H1 (cell line): ENCODE data around the gene DLGAP5. TPM values are rescaled to one million over a fixed set of nuclear protein-coding genes. Genes with fewer than 3 reads are reported as not detected.

Experiments
- CTCF ChIA-PET: fragments of 300-600 bp; sonication (Branson Sonifier 250); formaldehyde crosslinking; loops from one replicate; lab custom pipeline; 2021; ENCODE audit not compliant: partially characterized antibody; lab: Charles Lee
- POLR2A ChIA-PET: fragments of 300-600 bp; sonication (Branson Sonifier 250); formaldehyde crosslinking; loops from one replicate; lab custom pipeline; 2021; ENCODE audit warnings: inconsistent platforms; ENCODE audit not compliant: partially characterized antibody; lab: Charles Lee
- DNase-seq, 2 experiments: peaks; one replicate each; pipeline versions ENCODE4 v3.0.0 to v3.0.0-alpha.2; 2010 to 2022; ENCODE audit warnings: low spot score in 2 of 2, low read depth in 1 of 2, mixed read lengths in 1 of 2
- FAIRE-seq: peaks from 2 replicates; lab custom pipeline; 2011; peaks lifted over from hg19 to GRCh38; lab: Jason Lieb, UNC
- H2AFZ ChIP-seq: 2 replicates; pipeline ENCODE4 v1.8.1; 2012; ENCODE audit warnings: low read length, inconsistent platforms
- H2AK5ac ChIP-seq: 2 replicates; pipeline ENCODE4 v1.6.1; 2013; ENCODE audit warnings: low read depth, low read length
- H2BK120ac ChIP-seq: replicated peaks from 2 replicates; pipeline ENCODE3; 2013; ENCODE audit warnings: low read depth, low read length, inconsistent platforms
- H2BK12ac ChIP-seq: 2 replicates; pipeline ENCODE4 v1.6.1; 2013; ENCODE audit warnings: low read depth, low read length
- H2BK15ac ChIP-seq: 2 replicates; pipeline ENCODE4 v1.6.1; 2013; ENCODE audit warnings: low read length
- H2BK20ac ChIP-seq: 2 replicates; pipeline ENCODE4 v1.6.1; 2013; ENCODE audit warnings: low read length
- H2BK5ac ChIP-seq: 2 replicates; pipeline ENCODE4 v1.6.1; 2013; ENCODE audit warnings: low read depth, low read length
- H3K14ac ChIP-seq: 2 replicates; pipeline ENCODE4 v1.6.1; 2013; ENCODE audit warnings: inconsistent platforms; ENCODE audit not compliant: insufficient read length
- H3K18ac ChIP-seq: 2 replicates; pipeline ENCODE4 v1.6.1; 2013; ENCODE audit warnings: low read length; ENCODE audit errors: extremely low read depth
- H3K23ac ChIP-seq: 2 replicates; pipeline ENCODE4 v1.6.1; 2013; ENCODE audit warnings: inconsistent platforms; ENCODE audit not compliant: insufficient read length
- H3K23me2 ChIP-seq: 2 replicates; pipeline ENCODE4 v1.6.1; 2013; ENCODE audit warnings: low read depth, low read length
- H3K27ac ChIP-seq: 2 replicates; pipeline ENCODE4 v1.6.1; 2011; ENCODE audit warnings: low read depth, low read length, inconsistent platforms
- H3K27me3 ChIP-seq, 4 experiments: replicated peaks in 1 of 4; 1 replicate in 1 of 4; 2 replicates in 3 of 4; pipeline versions ENCODE4 v1.6.1 to v1.8.1; 2011 to 2013; ENCODE audit warnings: low read length in 3 of 4, mild to moderate bottlenecking in 3 of 4, inconsistent platforms in 2 of 4, mixed read lengths in 2 of 4, moderate library complexity in 1 of 4; ENCODE audit not compliant: control insufficient read depth in 3 of 4, insufficient read depth in 3 of 4; ENCODE audit errors: extremely low read depth in 1 of 4
- H3K36me3 ChIP-seq, 4 experiments: 2 replicates each; pipeline versions ENCODE4 v1.6.1 to v1.8.1; 2011 to 2013; ENCODE audit warnings: mild to moderate bottlenecking in 4 of 4, low read length in 3 of 4, moderate library complexity in 2 of 4, control low read depth in 1 of 4, inconsistent platforms in 1 of 4; ENCODE audit not compliant: insufficient read depth in 4 of 4, control insufficient read depth in 2 of 4
- H3K4ac ChIP-seq: replicated peaks from 2 replicates; pipeline ENCODE3; 2013; ENCODE audit warnings: low read length, low read depth, mixed read lengths, inconsistent platforms; ENCODE audit not compliant: insufficient read length
- H3K4me1 ChIP-seq, 4 experiments: replicated peaks in 1 of 4; 1 replicate in 1 of 4; 2 replicates in 3 of 4; pipeline versions ENCODE4 v1.6.1 to v1.8.1; 2011 to 2013; ENCODE audit warnings: low read length in 3 of 4, inconsistent platforms in 2 of 4, mixed read lengths in 1 of 4; ENCODE audit not compliant: insufficient read depth in 4 of 4, control insufficient read depth in 3 of 4
- H3K4me2 ChIP-seq, 2 experiments: 2 replicates each; pipeline versions ENCODE4 v1.6.1 to v1.8.1; 2011 to 2013; ENCODE audit warnings: low read depth in 2 of 2, low read length in 2 of 2, control low read depth in 1 of 2, inconsistent platforms in 1 of 2, mild to moderate bottlenecking in 1 of 2; ENCODE audit not compliant: insufficient read depth in 1 of 2
- H3K4me3 ChIP-seq, 4 experiments: fragments of 200-600, 300-600 bp in 1 of 4; sonication (generic), shearing (Covaris generic), sonication (Bioruptor Twin) in 1 of 4; 2 replicates each; pipeline versions ENCODE4 v1.5.1 to v1.8.1; 2011 to 2016; ENCODE audit warnings: low read length in 4 of 4, low read depth in 3 of 4, control low read depth in 2 of 4, inconsistent platforms in 2 of 4, mild to moderate bottlenecking in 2 of 4, mixed read lengths in 1 of 4, moderate library complexity in 1 of 4; ENCODE audit not compliant: insufficient read depth in 2 of 4; ENCODE audit errors: extremely low read depth in 1 of 4
- H3K56ac ChIP-seq: replicated peaks from 2 replicates; pipeline ENCODE3; 2013; ENCODE audit warnings: low read depth, mild to moderate bottlenecking, mixed read lengths, low read length, inconsistent platforms; ENCODE audit not compliant: insufficient read length
- H3K79me1 ChIP-seq: 2 replicates; pipeline ENCODE4 v1.6.1; 2013; ENCODE audit warnings: low read depth, low read length, control low read depth
- H3K79me2 ChIP-seq, 2 experiments: 2 replicates each; pipeline versions ENCODE4 v1.6.1 to v1.8.1; 2012 to 2013; ENCODE audit warnings: low read length in 2 of 2, mild to moderate bottlenecking in 2 of 2, inconsistent platforms in 1 of 2; ENCODE audit not compliant: insufficient read depth in 2 of 2, control insufficient read depth in 1 of 2
- H3K9ac ChIP-seq, 4 experiments: replicated peaks in 1 of 4; 1 replicate in 1 of 4; 2 replicates in 3 of 4; pipeline versions ENCODE4 v1.6.1 to v1.8.1; 2011 to 2013; ENCODE audit warnings: low read depth in 3 of 4, low read length in 3 of 4, control low read depth in 2 of 4, mild to moderate bottlenecking in 2 of 4, moderate library complexity in 2 of 4, inconsistent platforms in 1 of 4; ENCODE audit errors: extremely low read depth in 1 of 4
- H3K9me3 ChIP-seq, 2 experiments: 2 replicates each; pipeline versions ENCODE4 v1.6.1 to v1.8.1; 2012 to 2013; ENCODE audit warnings: mild to moderate bottlenecking in 2 of 2, moderate library complexity in 2 of 2, control low read depth in 1 of 2, inconsistent platforms in 1 of 2, low read depth in 1 of 2, low read length in 1 of 2, mixed read lengths in 1 of 2; ENCODE audit not compliant: insufficient read depth in 2 of 2
- H4K20me1 ChIP-seq, 2 experiments: replicated peaks in 1 of 2; 2 replicates each; pipeline versions ENCODE3 to v1.8.1; 2011 to 2013; ENCODE audit warnings: inconsistent platforms in 2 of 2, low read length in 2 of 2, mild to moderate bottlenecking in 1 of 2; ENCODE audit not compliant: insufficient read depth in 2 of 2, control insufficient read depth in 1 of 2
- H4K5ac ChIP-seq: 2 replicates; pipeline ENCODE4 v1.6.1; 2013; ENCODE audit warnings: low read length, low read depth, mixed read lengths, inconsistent platforms; ENCODE audit not compliant: insufficient read length
- H4K8ac ChIP-seq: 2 replicates; pipeline ENCODE4 v1.8.0; 2013; ENCODE audit warnings: mild to moderate bottlenecking, moderate library complexity, low read length, inconsistent platforms; ENCODE audit not compliant: insufficient read depth; ENCODE audit errors: extremely low read depth
- H4K91ac ChIP-seq: replicated peaks from 2 replicates; pipeline ENCODE3; 2013; ENCODE audit warnings: low read length, mixed read lengths, inconsistent platforms; ENCODE audit not compliant: insufficient read length
- CBX8 ChIP-seq: fragments of 300-800, 300-1000 bp; sonication (generic); IDR thresholded peaks from 2 replicates; pipeline ENCODE4 v1.7.1; 2016; ENCODE audit warnings: low read depth, low read length, borderline replicate concordance
- CTCF ChIP-seq, 3 experiments: IDR thresholded peaks; 1 replicate in 2 of 3; 2 replicates in 1 of 3; pipeline versions ENCODE4 v1.5.1 to v1.6.1; 2011; ENCODE audit warnings: low read length in 3 of 3, mild to moderate bottlenecking in 3 of 3, inconsistent platforms in 2 of 3, low read depth in 1 of 3, moderate library complexity in 1 of 3; ENCODE audit not compliant: insufficient read depth in 1 of 3; ENCODE audit errors: control extremely low read depth in 1 of 3
- JUN ChIP-seq: IDR thresholded peaks from 2 replicates; pipeline ENCODE4 v1.6.1; 2011; ENCODE audit warnings: low read depth, mild to moderate bottlenecking, improper control_type of control experiment, low read length
- NANOG ChIP-seq: IDR thresholded peaks from 2 replicates; pipeline ENCODE4 v1.6.1; 2011; ENCODE audit warnings: low read length, low read depth, mild to moderate bottlenecking, inconsistent platforms; ENCODE audit not compliant: insufficient read depth, poor library complexity, severe bottlenecking
- NRF1 ChIP-seq: IDR thresholded peaks from 2 replicates; pipeline ENCODE4 v1.6.1; 2011; ENCODE audit warnings: mild to moderate bottlenecking, low read depth, low read length, improper control_type of control experiment
- SP1 ChIP-seq: IDR thresholded peaks from 2 replicates; pipeline ENCODE4 v1.6.1; 2011; ENCODE audit warnings: low read depth, low read length
- WGBS, 2 experiments: shearing (Covaris generic) in 1 of 2; methylation state at CpG; one replicate each; pipeline versions ENCODE4 v1.1.6 to v1.1.7; 2013 to 2015; ENCODE audit warnings: low lambda C conversion rate in 2 of 2, mixed read lengths in 2 of 2, inconsistent platforms in 1 of 2, low coverage in 1 of 2, missing lambda C conversion rate in 1 of 2; ENCODE audit not compliant: insufficient replicate concordance in 2 of 2, insufficient coverage in 1 of 2, insufficient read length in 1 of 2; ENCODE audit errors: extremely low coverage in 1 of 2, missing lambda C conversion rate in 1 of 2; 5-methylcytosine and 5-hydroxymethylcytosine counted together
- polyA plus RNA-seq, 7 experiments: library from polyadenylated mRNA; depleted of rRNA in 3 of 7; stranded (reverse) in 5 of 7; unstranded in 2 of 7; fragments of >200 nt in 5 of 7; fragments of 200-250 nt in 2 of 7; gene quantifications; 1 replicate in 5 of 7; 2 replicates in 1 of 7; 4 replicates in 1 of 7; pipeline versions ENCODE4 v1.2.1 to v1.2.3, GENCODE V29; 2011 to 2013; ENCODE audit warnings: missing spikeins in 2 of 7, mixed read lengths in 2 of 7
- total RNA-seq: library from RNA; stranded (reverse); fragmentation: NEBNext Ultra II Directional; extraction: Animal tissue kit (Norgen Biotek cat#: 25700); gene quantifications from 2 replicates; pipeline ENCODE4 v1.2.1, GENCODE V29; 2021

The DLGAP5 gene
- total and polyA plus RNA-seq, 2 of the 8 experiments (the other 6 are each of a cell fraction or from before 2014, with no cell fraction given), result 16.9 to 155 TPM

GRCh38 chr14:55122440-55122986 is 68.9 kb downstream of the DLGAP5 start:
- Histone ChIP-seq H3K23me2 (no peaks in the 10 kb centered on the region; the same call in 1 of the 2 replicates), H3K79me2 (no peaks in the 10 kb centered on the region), H3K9ac (no peak overlapping the region), H3K36me3 (no peaks in the 10 kb centered on the region), H3K27ac (no peak overlapping the region), H4K8ac (no peak overlapping the region), H3K9me3 (no peaks in the 10 kb centered on the region), H2BK12ac (no peak overlapping the region), H2BK5ac (no peak overlapping the region), H2BK120ac (no peak overlapping the region), H3K4ac (no peak overlapping the region), H3K4me2 (no peak overlapping the region), H3K18ac (no peak overlapping the region), H3K4me3 (no peak overlapping the region), H3K56ac (no peak overlapping the region), H4K5ac (no peak overlapping the region), H2AK5ac (no peak overlapping the region), H2AFZ (no peak overlapping the region), H4K20me1 (no peaks in the 10 kb centered on the region), H3K27me3 (peaks cover 0 to 2% (median 0%) of the 10 kb centered on the region in 4 experiments; a peak in 3 of 7 replicates), H2BK15ac (no peak overlapping the region), H3K79me1 (no peaks in the 10 kb centered on the region), H2BK20ac (no peak overlapping the region), H3K23ac (no peak overlapping the region), H4K91ac (no peak overlapping the region), H3K4me1 (no peaks in the 10 kb centered on the region), H3K14ac (no peak overlapping the region)
- POLR2A ChIA-PET, result interaction anchor here (0.8 to 1.4 kb wide), 4 partner anchors 9 to 1681 kb away, joined by 3 read pairs; partner anchors contain the start of gene MAPK1IP1L
- FAIRE-seq, result no peak
- DNase-seq, result no peak
- TF ChIP-seq CTCF (IDR thresholded peaks at IDR 0.05; ENCODE audit: control extremely low read depth in 1 of 3, insufficient read depth in 1 of 3, low read depth in 1 of 3, low read length in 3 of 3) (no peak), NANOG (no peak), SP1 (no peak), NRF1 (no peak), JUN (no peak), CBX8 (no peak)
- 85% methylated on average over 8 of the region's 8 CpGs; no CpG with 5 or more reads in 1 of the 2 experiments for WGBS, 2 experiments
- CTCF ChIA-PET, result interaction anchor here (1.0 to 3.9 kb wide), 5 partner anchors 8 to 294 kb away, joined by 3 to 18 read pairs (median 3); no protein-coding TSS in a partner anchor
